Measurements from ENCODE around the gene MYL1.

MYL1 gene

GRCh38 chr2:210324458-210324857 lies 9.5 kb upstream of the MYL1 start:
- no peak for DNase-seq (ENCODE audit: extremely low read depth, low read depth)
- no peak for TF ChIP-seq CTCF (IDR thresholded peaks at IDR 0.05; ENCODE audit: low read depth, low read length)

- no peak for TF ChIP-seq CTCF (IDR thresholded peaks at IDR 0.05; ENCODE audit: low read depth, low read length)
- no peak for DNase-seq (ENCODE audit: extremely low read depth, low read depth)
Observed at GRCh38 chr2:210323003-210323402, 8.0 kb upstream of the MYL1 start.

- DNase-seq (ENCODE audit: extremely low read depth, low read depth) = no peak
Observed at GRCh38 chr2:210318891-210319290, 3.9 kb upstream of the MYL1 start.

GRCh38 chr2:210318486-210318885 lies 3.5 kb upstream of the MYL1 start:
- TF ChIP-seq CTCF (IDR thresholded peaks at IDR 0.05; ENCODE audit: low read depth, low read length) = no peak
- no peak for DNase-seq (ENCODE audit: extremely low read depth, low read depth)

More at GRCh38 chr2:210318891-210319290, 3.9 kb upstream of the MYL1 start:
- no peak for TF ChIP-seq CTCF (IDR thresholded peaks at IDR 0.05; ENCODE audit: low read depth, low read length)

GRCh38 chr2:210310550-210310949 lies 4.4 kb downstream of the MYL1 start:
- TF ChIP-seq CTCF (IDR thresholded peaks at IDR 0.05; ENCODE audit: low read depth, low read length) = no peak
- DNase-seq (ENCODE audit: extremely low read depth, low read depth) = no peak

- no peak for DNase-seq (ENCODE audit: extremely low read depth, low read depth)
- TF ChIP-seq CTCF (IDR thresholded peaks at IDR 0.05; ENCODE audit: low read depth, low read length) = no peak
Observed at GRCh38 chr2:210309548-210310233, 5.3 kb downstream of the MYL1 start.

GRCh38 chr2:210303498-210303897 lies 11.5 kb downstream of the MYL1 start:
- no peak for TF ChIP-seq CTCF (IDR thresholded peaks at IDR 0.05; ENCODE audit: low read depth, low read length)
- DNase-seq (ENCODE audit: extremely low read depth, low read depth) = no peak

Measured in AG09319 (cell line).